K562 (cell line): ENCODE results near the gene FRMD4A. TPM values are rescaled to one million over a fixed set of nuclear protein-coding genes. Genes with fewer than 3 reads are reported as not detected.
A peak's percentile ranks its signal among the peaks of the same experiment; 100 is the strongest.

Experiments
- ATAC-seq: fragments of 200-7000 bp; cut with Tn5 transposase; 3 replicates; pipeline ENCODE4 v1.9.1; 2020; ENCODE audit warnings: moderate library complexity
- BruUV-seq: library from RNA; stranded (reverse); fragments of 400-500 nt; replicated peaks from 2 replicates; lab custom pipeline; 2021; lab: Mats Ljungman, UMichigan
- CTCF ChIA-PET: fragments of 300-600 bp; formaldehyde crosslinking; extraction: SDS; loops from one replicate; lab custom pipeline; 2021; ENCODE audit warnings: low intra/inter-chr PET ratio; lab: Yijun Ruan, JAX
- POLR2A ChIA-PET: fragments of 300-600, 350-650 bp; sonication (Branson Sonifier 250); formaldehyde crosslinking; extraction: SDS; loops from one replicate; lab custom pipeline; 2021; ENCODE audit warnings: antibody characterized with exemption, inconsistent platforms; lab: Yijun Ruan, JAX
- DNase-seq, 4 experiments: peaks; one replicate each; pipeline versions ENCODE4 v3.0.0 to v3.0.0-alpha.2; 2011 to 2018; ENCODE audit warnings: low spot score in 3 of 4, mixed read lengths in 3 of 4; ENCODE audit errors: extremely low read depth in 1 of 4
- FAIRE-seq: peaks from 2 replicates; lab custom pipeline; 2011; peaks lifted over from hg19 to GRCh38; lab: Jason Lieb, UNC
- H2AFZ ChIP-seq: 2 replicates; pipeline ENCODE4 v1.6.0; 2011; ENCODE audit warnings: low read depth, low read length, control low read depth, inconsistent platforms
- H3K27ac ChIP-seq: fragments of 200-600 bp; 3 replicates; pipeline ENCODE4 v1.8.0; 2011; ENCODE audit warnings: low read depth, mild to moderate bottlenecking, control low read depth, inconsistent platforms, low read length, moderate library complexity, mixed read lengths; ENCODE audit errors: extremely low read depth
- H3K27me3 ChIP-seq, 2 experiments: fragments of 300-600 bp in 1 of 2; 2 replicates in 1 of 2; 3 replicates in 1 of 2; pipeline versions ENCODE4 v1.6.0 to v1.8.0; 2011; ENCODE audit warnings: inconsistent platforms in 2 of 2, low read length in 2 of 2, mild to moderate bottlenecking in 1 of 2, mixed read lengths in 1 of 2, moderate library complexity in 1 of 2; ENCODE audit not compliant: control insufficient read depth in 2 of 2, insufficient read depth in 2 of 2
- H3K36me3 ChIP-seq: fragments of 300-600 bp; 3 replicates; pipeline ENCODE4 v1.8.0; 2011; ENCODE audit warnings: mild to moderate bottlenecking, low read length, inconsistent platforms; ENCODE audit not compliant: control insufficient read depth, insufficient read depth
- H3K4me1 ChIP-seq, 2 experiments: fragments of 200-600 bp in 1 of 2; replicated peaks in 1 of 2; 2 replicates in 1 of 2; 3 replicates in 1 of 2; pipeline versions ENCODE4 v1.5.1 to v1.8.0; 2011; ENCODE audit warnings: inconsistent platforms in 2 of 2, low read length in 2 of 2, mild to moderate bottlenecking in 1 of 2, mixed read lengths in 1 of 2, moderate library complexity in 1 of 2; ENCODE audit not compliant: control insufficient read depth in 2 of 2, insufficient read depth in 2 of 2
- H3K4me2 ChIP-seq: 2 replicates; pipeline ENCODE4 v1.6.1; 2011; ENCODE audit warnings: low read length, control low read depth, inconsistent platforms, mixed read lengths; ENCODE audit not compliant: insufficient read depth
- H3K4me3 ChIP-seq: fragments of 200-600 bp; sonication (generic), shearing (Covaris generic); 2 replicates; pipeline ENCODE4 v1.5.1; 2016; ENCODE audit warnings: control low read depth, inconsistent platforms
- H3K79me2 ChIP-seq: fragments of 200-600 bp; 3 replicates; pipeline ENCODE4 v1.8.0; 2011; ENCODE audit warnings: low read length, inconsistent platforms; ENCODE audit not compliant: control insufficient read depth, insufficient read depth
- H3K9ac ChIP-seq, 2 experiments: 2 replicates each; pipeline versions ENCODE4 v1.6.0 to v1.6.1; 2011; ENCODE audit warnings: low read depth in 2 of 2, low read length in 2 of 2, control low read depth in 1 of 2, inconsistent platforms in 1 of 2, mild to moderate bottlenecking in 1 of 2, mixed read lengths in 1 of 2; ENCODE audit not compliant: insufficient read depth in 1 of 2
- H3K9me1 ChIP-seq: one replicate; pipeline ENCODE4 v1.6.0; 2011; ENCODE audit warnings: inconsistent platforms, mild to moderate bottlenecking, low read length, moderate library complexity; ENCODE audit not compliant: control insufficient read depth, insufficient read depth
- H3K9me3 ChIP-seq: replicated peaks from 2 replicates; pipeline ENCODE4 v1.5.1; 2011; ENCODE audit warnings: low read depth, low read length, inconsistent platforms; ENCODE audit not compliant: control insufficient read depth, insufficient read depth
- H4K20me1 ChIP-seq: replicated peaks from 2 replicates; pipeline ENCODE4 v1.6.1; 2011; ENCODE audit warnings: low read length, inconsistent platforms, mixed read lengths; ENCODE audit not compliant: control insufficient read depth, insufficient read depth
- CBFA2T3 ChIP-seq: fragments of 450-650 bp; IDR thresholded peaks from 2 replicates; pipeline ENCODE4 v1.6.1; 2017
- CCNT2 ChIP-seq: IDR thresholded peaks from 2 replicates; pipeline ENCODE4 v1.6.1; 2011; ENCODE audit warnings: borderline replicate concordance, low read depth, mild to moderate bottlenecking, moderate library complexity, mixed read lengths, low read length; ENCODE audit not compliant: insufficient read length; ENCODE audit errors: extremely low read depth
- KDM1A ChIP-seq, 2 experiments: fragments of 450-650 bp; IDR thresholded peaks; 2 replicates each; pipeline ENCODE4 v1.6.1; 2016; ENCODE audit warnings: mild to moderate bottlenecking in 2 of 2
- RBBP5 ChIP-seq: fragments of 200-600 bp; sonication (generic); IDR thresholded peaks from 2 replicates; pipeline ENCODE4 v1.6.1; 2012; ENCODE audit warnings: borderline replicate concordance, mild to moderate bottlenecking, low read length, control low read depth, inconsistent platforms; ENCODE audit not compliant: insufficient read depth, poor library complexity, severe bottlenecking
- ZNF583 ChIP-seq: fragments of 250-450 bp; sonication (Bioruptor Pico); IDR thresholded peaks from 2 replicates; pipeline ENCODE4 v1.4.0; 2020
- WGBS: fragments of 100-300 bp; shearing (Covaris generic); methylation state at CpG from one replicate; pipeline ENCODE4 v1.1.6; 2016; ENCODE audit warnings: low coverage, mixed read lengths; ENCODE audit not compliant: insufficient coverage; ENCODE audit errors: missing lambda C conversion rate; 5-methylcytosine and 5-hydroxymethylcytosine counted together
- in situ Hi-C: fragments of 300-500 bp; cut with MboI; formaldehyde crosslinking; loops from 4 replicates; pipeline ENCODE4 v1.15.0; 2018; ENCODE audit warnings: inconsistent platforms, mixed read lengths
- intact Hi-C: fragments of 100-400 bp; cut with micrococcal nuclease; formaldehyde crosslinking; loops from 2 replicates; pipeline ENCODE4 v1.14.2; 2022
- polyA plus RNA-seq, 8 experiments: library from polyadenylated mRNA; depleted of rRNA in 4 of 8; stranded (reverse) in 5 of 8; unstranded in 3 of 8; fragments of >200 nt; fragmentation: Nextera tagmentation in 2 of 8; fragmentation: Illumina TruSeq in 1 of 8; extraction: Ambion mirVana in 2 of 8; extraction: Trizol in 1 of 8; gene quantifications; 2 replicates each; pipeline versions ENCODE4 v1.2.1 to v1.2.3, GENCODE V29; 2011 to 2014; ENCODE audit warnings: inconsistent platforms in 1 of 8, missing spikeins in 1 of 8
- total RNA-seq, 7 experiments: library from RNA; depleted of rRNA in 6 of 7; stranded (reverse); fragments of >200 nt in 6 of 7; fragmentation: Illumina TruSeq in 2 of 7; extraction: Trizol in 2 of 7; gene quantifications; 2 replicates each; pipeline versions ENCODE4 v1.2.1 to v1.2.3, GENCODE V29; 2011 to 2021; ENCODE audit warnings: low replicate concordance in 1 of 7

FRMD4A gene
- total and polyA plus RNA-seq, 9 of the 15 experiments (the other 6 are each of a cell fraction or from before 2014, with no cell fraction given) = 0.80 to 5.2 (median 3.0) TPM

DNA sequence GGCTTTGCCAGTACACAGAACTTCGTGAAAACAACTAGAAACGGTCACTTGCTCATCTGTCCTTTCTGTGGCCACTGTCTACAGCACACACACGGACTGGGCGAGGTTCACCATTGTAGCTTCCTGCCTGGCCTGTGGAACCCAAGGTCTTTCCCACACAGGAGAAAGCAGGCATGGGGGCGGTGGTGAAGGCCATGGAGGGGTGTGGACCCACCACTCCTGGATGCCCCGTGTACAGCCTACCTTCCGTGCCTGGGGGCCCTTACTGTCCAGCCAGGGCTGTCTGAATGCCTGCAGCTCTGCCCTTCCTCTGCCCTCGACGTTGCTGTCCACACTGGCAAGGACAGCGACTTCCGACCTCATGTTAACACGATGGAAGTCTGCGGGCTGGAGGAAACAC is 635.1 kb downstream of the FRMD4A start:
- Histone ChIP-seq H4K20me1 (no peaks in the 10 kb centered on the region; the same call in 1 of the 2 replicates), H3K79me2 (no peaks in the 10 kb centered on the region), H3K36me3 (no peaks in the 10 kb centered on the region; the same call in 2 of the 3 replicates), H3K27ac (no peak overlapping the region), H2AFZ (no peak overlapping the region), H3K9me1 (no peaks in the 10 kb centered on the region), H3K4me3 (no peak overlapping the region), H3K4me2 (no peak overlapping the region), H3K9ac (no peak overlapping the region)
- whole genome bisulfite sequencing = 63% methylated on average over 12 of the region's 13 CpGs
- ATAC-seq = no peak
- POLR2A ChIA-PET = no interaction called here
- intact Hi-C loops = no loop called here
- DNase-seq = no peak
- in situ Hi-C loops = no loop called here
- no peak for FAIRE-seq
- no TSS peak for BruUV-seq
- TF ChIP-seq ZNF583 (CRISPR knock-in tag) (no peak), CCNT2 (no peak)
- TF ChIP-seq, all 486 proteins: peak for 0
- CTCF ChIA-PET = no interaction called here
- Histone ChIP-seq H3K9me3 (no peaks in the 10 kb centered on the region), H3K27me3 (no peaks in the 10 kb centered on the region), H3K4me1 (no peaks in the 10 kb centered on the region)

GRCh38 chr10:13693783-13694700 is 636.7 kb downstream of the FRMD4A start:
- ChIA-PET CTCF (no interaction called here), POLR2A (interaction anchor here (0.9 to 1.1 kb wide), 4 partner anchors 12 to 30 kb away, joined by 3 to 4 read pairs (median 3); no protein-coding TSS in a partner anchor)
- WGBS = 64% methylated on average over 21 of the region's 21 CpGs
- Histone ChIP-seq H3K9me3 (no peaks in the 10 kb centered on the region), H3K27me3 (no peaks in the 10 kb centered on the region), H3K4me2 (no peak overlapping the region), H3K4me3 (no peak overlapping the region), H3K27ac (no peak overlapping the region), H3K4me1 (no peaks in the 10 kb centered on the region), H2AFZ (no peak overlapping the region), H3K79me2 (no peaks in the 10 kb centered on the region), H3K9ac (no peak overlapping the region), H4K20me1 (no peaks in the 10 kb centered on the region; the same call in 1 of the 2 replicates), H3K36me3 (no peaks in the 10 kb centered on the region; the same call in 2 of the 3 replicates), H3K9me1 (no peaks in the 10 kb centered on the region)
- in situ Hi-C loops = no loop called here
- no TSS peak for BruUV-seq
- no peak for DNase-seq
- peak; percentile 11 for FAIRE-seq
- TF ChIP-seq KDM1A (IDR thresholded peaks at IDR 0.05) (0 out of 4 replicates have a peak, but pooled peaks have one; percentile 21 to 42), RBBP5 (no peak), CBFA2T3 (peak; percentile 35; the same call in 1 of the 2 replicates)
- ATAC-seq = no peak
- intact Hi-C loops = no loop called here
